Measurements from ENCODE around the gene PPARG. TPM values are rescaled to one million over a fixed set of nuclear protein-coding genes. Genes with fewer than 3 reads are reported as not detected.

Gene PPARG
- polyA plus RNA-seq, 2 of the 4 experiments (the other 2 are of a cell fraction): 38.9 to 43.1 TPM

DNA sequence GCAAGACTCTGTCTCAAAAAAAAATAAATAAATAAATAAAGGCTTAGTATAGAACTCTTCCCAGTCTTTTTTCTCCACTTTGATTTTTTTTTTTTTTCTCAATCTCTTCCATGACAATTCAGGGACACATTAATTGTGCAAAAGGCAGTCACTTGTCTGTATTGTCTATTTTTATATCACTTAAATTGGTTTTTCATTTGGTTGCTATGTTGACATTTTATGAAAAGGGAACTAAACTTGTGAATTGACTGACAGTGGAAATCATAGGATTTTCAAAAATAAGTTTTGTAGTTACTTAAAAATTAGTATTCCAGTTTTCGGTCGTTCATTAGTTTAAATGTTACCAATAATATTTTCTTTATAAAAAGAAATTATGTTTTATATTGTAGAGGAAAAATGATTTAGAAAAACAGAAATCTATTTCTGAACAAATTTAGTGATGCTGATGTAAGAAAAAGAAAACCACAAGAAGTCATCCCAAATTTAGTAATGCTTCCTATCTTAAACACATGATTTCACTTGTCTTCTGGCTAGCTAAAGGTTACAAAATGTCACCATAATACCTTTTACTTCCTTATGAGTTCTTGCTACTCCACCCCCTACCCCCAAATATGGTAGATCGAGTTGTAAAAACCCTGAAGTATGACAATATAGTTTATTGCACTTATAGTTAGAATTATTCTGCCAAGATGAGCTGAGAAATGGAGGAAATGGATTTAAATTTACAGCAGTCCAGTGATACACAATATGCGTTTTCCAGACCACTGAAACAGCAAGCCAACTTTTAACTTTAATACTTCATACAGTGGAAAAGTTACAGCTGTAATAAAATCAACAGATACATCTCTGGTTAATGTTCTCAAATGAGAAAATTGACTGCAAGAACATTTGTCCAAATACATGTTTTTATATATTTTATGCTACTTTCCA, 37.0 kb downstream of the PPARG start (continued):
- TF ChIP-seq RFX5 (IDR thresholded peaks at IDR 0.05) (no peak), KDM5A (IDR thresholded peaks at IDR 0.05) (no peak), GATA3 (IDR thresholded peaks at IDR 0.05; ENCODE audit: borderline replicate concordance) (no peak), NR3C1 (IDR thresholded peaks at IDR 0.05) (no peak), RARB (CRISPR knock-in tag; IDR thresholded peaks at IDR 0.05) (no peak), HOXA7 (CRISPR knock-in tag; IDR thresholded peaks at IDR 0.05) (no peak)
- TF ChIP-seq, protein P1, sequence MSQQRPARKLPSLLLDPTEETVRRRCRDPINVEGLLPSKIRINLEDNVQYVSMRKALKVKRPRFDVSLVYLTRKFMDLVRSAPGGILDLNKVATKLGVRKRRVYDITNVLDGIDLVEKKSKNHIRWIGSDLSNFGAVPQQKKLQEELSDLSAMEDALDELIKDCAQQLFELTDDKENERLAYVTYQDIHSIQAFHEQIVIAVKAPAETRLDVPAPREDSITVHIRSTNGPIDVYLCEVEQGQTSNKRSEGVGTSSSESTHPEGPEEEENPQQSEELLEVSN (IDR thresholded peaks at IDR 0.05; ENCODE audit: borderline replicate concordance, low read depth): no peak
- TF ChIP-seq, protein P2, sequence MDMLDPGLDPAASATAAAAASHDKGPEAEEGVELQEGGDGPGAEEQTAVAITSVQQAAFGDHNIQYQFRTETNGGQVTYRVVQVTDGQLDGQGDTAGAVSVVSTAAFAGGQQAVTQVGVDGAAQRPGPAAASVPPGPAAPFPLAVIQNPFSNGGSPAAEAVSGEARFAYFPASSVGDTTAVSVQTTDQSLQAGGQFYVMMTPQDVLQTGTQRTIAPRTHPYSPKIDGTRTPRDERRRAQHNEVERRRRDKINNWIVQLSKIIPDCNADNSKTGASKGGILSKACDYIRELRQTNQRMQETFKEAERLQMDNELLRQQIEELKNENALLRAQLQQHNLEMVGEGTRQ (IDR thresholded peaks at IDR 0.05): no peak

- no peaks in the 10 kb centered on the region for H3K9me3 ChIP-seq
These were observed 38.2 kb downstream of the PPARG start for GRCh38 chr3:12327021-12327420.

More at GRCh38 chr3:12327021-12327420, 38.2 kb downstream of the PPARG start:
- FAIRE-seq: no peak
- ATAC-seq: no peak
- DNase-seq (ENCODE audit: low read depth in 1 of 2, low spot score in 1 of 2): no peak
- H3K4me3 ChIP-seq: no peak overlapping the region
- no peak overlapping the region for H3K4me2 ChIP-seq
- WGBS (ENCODE audit: missing lambda C conversion rate): 94% methylated on average over 5 of the region's 5 CpGs
- CTCF ChIA-PET: interaction anchor here (1.0 to 2.1 kb wide), 2 partner anchors 9 to 153 kb away, joined by 3 to 8 read pairs; no protein-coding TSS in a partner anchor
- no peaks in the 10 kb centered on the region; the same call in 2 of the 3 replicates for H3K4me1 ChIP-seq
- TF ChIP-seq ZNF302 (CRISPR knock-in tag; IDR thresholded peaks at IDR 0.05) (no peak), KDM5A (IDR thresholded peaks at IDR 0.05) (no peak), ZFP36 (IDR thresholded peaks at IDR 0.05; ENCODE audit: borderline replicate concordance, partially characterized antibody) (no peak), REST (IDR thresholded peaks at IDR 0.05) (no peak), CBX8 (IDR thresholded peaks at IDR 0.05) (no peak), CHD2 (IDR thresholded peaks at IDR 0.05; ENCODE audit: low read length, partially characterized antibody) (no peak), HOXB13 (CRISPR knock-in tag; IDR thresholded peaks at IDR 0.05; ENCODE audit: low read depth) (no peak), POLR2A (IDR thresholded peaks at IDR 0.05; ENCODE audit: low read length) (no peak), EHMT2 (IDR thresholded peaks at IDR 0.05; ENCODE audit: low read depth) (no peak), HOXB5 (CRISPR knock-in tag; IDR thresholded peaks at IDR 0.05) (no peak), TFCP2L1 (CRISPR knock-in tag; IDR thresholded peaks at IDR 0.05) (no peak), EHF (CRISPR knock-in tag; IDR thresholded peaks at IDR 0.05) (no peak), ESRRA (IDR thresholded peaks at IDR 0.05; ENCODE audit: borderline replicate concordance, low read length) (no peak), CTCF (IDR thresholded peaks at IDR 0.05) (no peak), ELK1 (IDR thresholded peaks at IDR 0.05; ENCODE audit: low read depth, low read length) (no peak)
- TF ChIP-seq, protein P3, sequence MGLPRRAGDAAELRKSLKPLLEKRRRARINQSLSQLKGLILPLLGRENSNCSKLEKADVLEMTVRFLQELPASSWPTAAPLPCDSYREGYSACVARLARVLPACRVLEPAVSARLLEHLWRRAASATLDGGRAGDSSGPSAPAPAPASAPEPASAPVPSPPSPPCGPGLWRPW (IDR thresholded peaks at IDR 0.05): no peak
- TF ChIP-seq, protein P4, sequence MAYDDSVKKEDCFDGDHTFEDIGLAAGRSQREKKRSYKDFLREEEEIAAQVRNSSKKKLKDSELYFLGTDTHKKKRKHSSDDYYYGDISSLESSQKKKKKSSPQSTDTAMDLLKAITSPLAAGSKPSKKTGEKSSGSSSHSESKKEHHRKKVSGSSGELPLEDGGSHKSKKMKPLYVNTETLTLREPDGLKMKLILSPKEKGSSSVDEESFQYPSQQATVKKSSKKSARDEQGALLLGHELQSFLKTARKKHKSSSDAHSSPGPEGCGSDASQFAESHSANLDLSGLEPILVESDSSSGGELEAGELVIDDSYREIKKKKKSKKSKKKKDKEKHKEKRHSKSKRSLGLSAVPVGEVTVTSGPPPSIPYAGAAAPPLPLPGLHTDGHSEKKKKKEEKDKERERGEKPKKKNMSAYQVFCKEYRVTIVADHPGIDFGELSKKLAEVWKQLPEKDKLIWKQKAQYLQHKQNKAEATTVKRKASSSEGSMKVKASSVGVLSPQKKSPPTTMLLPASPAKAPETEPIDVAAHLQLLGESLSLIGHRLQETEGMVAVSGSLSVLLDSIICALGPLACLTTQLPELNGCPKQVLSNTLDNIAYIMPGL (CRISPR knock-in tag; IDR thresholded peaks at IDR 0.05; ENCODE audit: borderline replicate concordance): no peak
- POLR2A ChIA-PET: no interaction called here
- no peak overlapping the region for H3K27ac ChIP-seq
